22Rv1 (cell line): ENCODE results near the gene HDAC10.

ENCODE experiments used
- H3K27ac ChIP-seq: fragments of 450-650 bp; 2 replicates; pipeline ENCODE4 v1.5.1; 2017
- CTCF ChIP-seq: fragments of 450-650 bp; IDR thresholded peaks from 2 replicates; pipeline ENCODE4 v1.5.1; 2017; ENCODE audit warnings: mild to moderate bottlenecking
- ZFX ChIP-seq: fragments of 450-650 bp; IDR thresholded peaks from 2 replicates; pipeline ENCODE4 v1.6.1; 2017; ENCODE audit warnings: antibody characterized with exemption, borderline replicate concordance

Gene HDAC10

GRCh38 chr22:50255607-50256006, 4.5 kb upstream of the HDAC10 start:
- H3K27ac ChIP-seq: no peak overlapping the region; the same call in 1 of the 2 replicates
- TF ChIP-seq ZFX (no peak), CTCF (no peak)

GRCh38 chr22:50255099-50255498, 4.0 kb upstream of the HDAC10 start:
- peak overlapping the region; percentile 56; the same call in 1 of the 2 replicates for H3K27ac ChIP-seq
- TF ChIP-seq CTCF: no peak
- no peak for TF ChIP-seq ZFX

- TF ChIP-seq CTCF: no peak
- TF ChIP-seq ZFX: no peak
- peak overlapping the region; percentile 56 for H3K27ac ChIP-seq
Measured at GRCh38 chr22:50253941-50254340, 2.9 kb upstream of the HDAC10 start.

- no peak for TF ChIP-seq CTCF
- TF ChIP-seq ZFX: no peak
- H3K27ac ChIP-seq: peak overlapping the region; percentile 92
Measured at GRCh38 chr22:50253046-50253915, 2.2 kb upstream of the HDAC10 start.

- TF ChIP-seq CTCF (peak; percentile 77), ZFX (no peak)
- peak overlapping the region; percentile 92 for H3K27ac ChIP-seq
Measured at GRCh38 chr22:50252082-50253045, 1.3 kb upstream of the HDAC10 start.

GRCh38 chr22:50251477-50252081, 514 bp upstream of the HDAC10 start:
- TF ChIP-seq CTCF (no peak), ZFX (no peak)

More at GRCh38 chr22:50251477-50252081, 514 bp upstream of the HDAC10 start:
- peak overlapping the region; percentile 92 for H3K27ac ChIP-seq
